Mucosa of descending colon (tissue), 3 donors: ENCODE measurements around the gene TNS2. TPM values are rescaled to one million over a fixed set of nuclear protein-coding genes. Genes with fewer than 3 reads are reported as not detected.
A peak's percentile ranks its signal among the peaks of the same experiment; 100 is the strongest.
"Not testable (repeated sequence)": the region's sequence is repeated elsewhere in the genome, so short reads cannot be mapped to it uniquely, and the experiment has no call there.

Source experiments
- ATAC-seq: fragments of 200-7000 bp; cut with Tn5 transposase; one replicate; pipeline ENCODE4 v1.9.1; 2020; ENCODE audit warnings: mild to moderate bottlenecking, moderate library complexity
- DNase-seq, 3 donors: peaks; one replicate each; pipeline ENCODE4 v3.0.0-alpha.2; 2020
- H3K36me3 ChIP-seq: fragments of 200-600 bp; one replicate; pipeline ENCODE4 v1.8.0; 2021; ENCODE audit warnings: low read depth, mild to moderate bottlenecking
- H3K4me1 ChIP-seq: fragments of 200-600 bp; one replicate; pipeline ENCODE4 v1.8.0; 2021; ENCODE audit warnings: low read depth, mild to moderate bottlenecking
- H3K4me3 ChIP-seq: fragments of 200-600 bp; one replicate; pipeline ENCODE4 v1.8.0; 2021; ENCODE audit warnings: mild to moderate bottlenecking
- H3K9me3 ChIP-seq: fragments of 200-600 bp; one replicate; pipeline ENCODE4 v1.8.0; 2021; ENCODE audit warnings: mild to moderate bottlenecking
- intact Hi-C, 2 donors: fragments of 100-400 bp; cut with DNase I in 1 of 2; cut with micrococcal nuclease in 1 of 2; formaldehyde crosslinking; loops; one replicate each; pipeline versions ENCODE4 v1.11.0 to v1.11.1; 2022; cut with DNase I, micrococcal nuclease
- total RNA-seq, 3 donors: library from RNA; stranded (reverse); fragmentation: NEBNext Ultra II Directional in 2 of 3; extraction: Animal tissue kit (Norgen Biotek cat#: 25700) in 2 of 3; gene quantifications; one replicate each; pipeline versions ENCODE4 v1.2.1 to v1.2.4, GENCODE V29; 2021 to 2023
- TF ChIP-seq, protein P1 (sequence below): fragments of 200-600 bp; IDR thresholded peaks from one replicate; pipeline ENCODE4 v1.8.0; 2022; ENCODE audit warnings: antibody characterized with exemption, mild to moderate bottlenecking
- donor health status: DM: no; HTN: no; CAD: no; lungs with moderate emphysema.
- donor health status: DM: no; HTN: no; CAD: no.
- donor health status: DM: no; HTN: yes; CAD: no.

TNS2 gene
- total RNA-seq, 3 donors from 2014 or later, result 22.6 to 119 (median 51.9) TPM

DNA sequence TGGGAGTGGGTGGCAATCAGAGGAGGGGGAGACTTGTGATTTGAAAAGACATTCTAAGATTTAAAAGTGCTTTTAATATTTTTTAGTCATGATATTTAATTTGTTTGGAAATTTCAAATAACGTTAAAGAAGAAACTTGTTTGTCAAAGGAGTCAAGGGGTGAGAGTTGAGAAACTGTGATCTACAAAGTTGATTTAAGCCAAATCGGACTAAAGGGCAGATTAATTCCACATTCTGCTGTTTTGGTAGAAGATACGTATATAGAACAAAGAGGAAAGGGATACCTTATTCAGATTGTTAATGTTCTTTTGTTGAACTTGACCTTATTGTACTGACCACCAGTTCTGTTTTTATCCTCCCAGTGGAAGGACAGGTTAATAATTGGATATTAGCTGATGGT is 36.9 kb upstream of the TNS2 start:
- TF ChIP-seq, protein P1, sequence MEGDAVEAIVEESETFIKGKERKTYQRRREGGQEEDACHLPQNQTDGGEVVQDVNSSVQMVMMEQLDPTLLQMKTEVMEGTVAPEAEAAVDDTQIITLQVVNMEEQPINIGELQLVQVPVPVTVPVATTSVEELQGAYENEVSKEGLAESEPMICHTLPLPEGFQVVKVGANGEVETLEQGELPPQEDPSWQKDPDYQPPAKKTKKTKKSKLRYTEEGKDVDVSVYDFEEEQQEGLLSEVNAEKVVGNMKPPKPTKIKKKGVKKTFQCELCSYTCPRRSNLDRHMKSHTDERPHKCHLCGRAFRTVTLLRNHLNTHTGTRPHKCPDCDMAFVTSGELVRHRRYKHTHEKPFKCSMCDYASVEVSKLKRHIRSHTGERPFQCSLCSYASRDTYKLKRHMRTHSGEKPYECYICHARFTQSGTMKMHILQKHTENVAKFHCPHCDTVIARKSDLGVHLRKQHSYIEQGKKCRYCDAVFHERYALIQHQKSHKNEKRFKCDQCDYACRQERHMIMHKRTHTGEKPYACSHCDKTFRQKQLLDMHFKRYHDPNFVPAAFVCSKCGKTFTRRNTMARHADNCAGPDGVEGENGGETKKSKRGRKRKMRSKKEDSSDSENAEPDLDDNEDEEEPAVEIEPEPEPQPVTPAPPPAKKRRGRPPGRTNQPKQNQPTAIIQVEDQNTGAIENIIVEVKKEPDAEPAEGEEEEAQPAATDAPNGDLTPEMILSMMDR, result no peak
- no peak for DNase-seq
- intact Hi-C loops, result no loop called here
- no peak for ATAC-seq
- Histone ChIP-seq H3K9me3 (no peaks in the 10 kb centered on the region), H3K4me1 (peaks cover 31% of the 10 kb centered on the region), H3K36me3 (peaks cover 5% of the 10 kb centered on the region), H3K4me3 (no peak overlapping the region)

- no peak overlapping the region for H3K4me3 ChIP-seq
- no peak for ATAC-seq
- TF ChIP-seq, protein P1, result no peak
- H3K4me1 ChIP-seq, result peaks cover 13% of the 10 kb centered on the region
- intact Hi-C loops, result no loop called here
- no peak for DNase-seq
- no peaks in the 10 kb centered on the region for H3K9me3 ChIP-seq
- H3K36me3 ChIP-seq, result peaks cover 6% of the 10 kb centered on the region
Observed at GRCh38 chr12:53014709-53015108, 35.2 kb upstream of the TNS2 start.

GRCh38 chr12:53025250-53025649 is 24.6 kb upstream of the TNS2 start:
- TF ChIP-seq, protein P1, result no peak
- no peaks in the 10 kb centered on the region for H3K9me3 ChIP-seq
- ATAC-seq, result no peak
- no peak for DNase-seq
- intact Hi-C loops, result no loop called here
- H3K4me3 ChIP-seq, result no peak overlapping the region
- no peaks in the 10 kb centered on the region for H3K4me1 ChIP-seq
- peaks cover 20% of the 10 kb centered on the region for H3K36me3 ChIP-seq

DNA sequence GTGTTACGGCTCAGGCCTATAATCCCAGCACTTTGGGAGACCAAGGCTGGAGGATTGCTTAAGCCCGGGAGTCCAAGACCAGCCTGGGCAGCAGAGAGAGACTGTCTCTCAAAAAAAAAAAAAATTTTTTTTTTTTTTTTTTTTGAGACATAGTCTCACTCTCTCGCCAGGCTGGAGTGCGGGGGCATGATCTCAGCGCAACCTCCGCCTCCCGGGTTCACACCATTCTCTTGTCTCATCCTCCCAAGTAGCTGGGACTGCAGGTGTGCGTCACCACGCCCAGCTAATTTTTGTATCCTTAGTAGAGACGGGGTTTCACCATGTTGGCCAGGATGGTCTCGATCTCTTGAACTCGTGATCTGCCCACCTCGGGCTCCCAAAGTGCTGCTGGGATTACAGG is 22.9 kb upstream of the TNS2 start:
- intact Hi-C loops, H3K4me3 ChIP-seq, ATAC-seq: not testable (repeated sequence)

DNA sequence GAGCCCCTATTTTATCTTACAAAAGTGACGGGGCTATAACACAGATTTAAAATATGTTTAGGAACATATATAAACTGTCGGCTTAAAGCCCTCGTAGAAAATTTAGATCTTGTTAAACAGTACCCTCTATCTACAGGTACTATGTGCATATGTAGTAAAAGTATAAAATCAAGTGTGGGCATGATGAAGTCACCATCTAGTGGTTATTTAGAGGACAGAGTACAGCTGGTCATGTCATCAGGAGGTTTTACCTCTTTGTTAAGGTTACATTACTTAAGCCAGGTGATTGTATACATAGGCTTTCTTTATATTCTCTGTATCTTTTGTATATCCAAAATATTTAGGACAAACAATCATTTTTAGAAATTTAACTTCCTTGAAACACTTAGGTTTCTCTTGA is 18.2 kb upstream of the TNS2 start:
- peaks cover 10% of the 10 kb centered on the region for H3K36me3 ChIP-seq
- H3K4me1 ChIP-seq, result no peaks in the 10 kb centered on the region
- TF ChIP-seq, protein P1, result no peak
- no peak for DNase-seq
- H3K4me3 ChIP-seq, result no peak overlapping the region
- H3K9me3 ChIP-seq, result no peaks in the 10 kb centered on the region
- intact Hi-C loops, result no loop called here
- ATAC-seq, result peak; percentile 83

More for the DNA sequence above, 22.9 kb upstream of the TNS2 start:
- not testable (repeated sequence) for H3K9me3 ChIP-seq, DNase-seq, H3K4me1 ChIP-seq
- H3K36me3 ChIP-seq, result peaks cover 23% of the 10 kb centered on the region

- H3K9me3 ChIP-seq, ATAC-seq, intact Hi-C loops, H3K4me1 ChIP-seq, H3K4me3 ChIP-seq, DNase-seq: not testable (repeated sequence)
- H3K36me3 ChIP-seq, result peaks cover 22% of the 10 kb centered on the region
Observed at GRCh38 chr12:53033832-53034231, 16.0 kb upstream of the TNS2 start.

GRCh38 chr12:53034459-53034858 is 15.4 kb upstream of the TNS2 start:
- ATAC-seq, result no peak
- TF ChIP-seq, protein P1, result no peak

More at GRCh38 chr12:53034459-53034858, 15.4 kb upstream of the TNS2 start:
- intact Hi-C loops, result no loop called here
- Histone ChIP-seq H3K4me1 (peaks cover 8% of the 10 kb centered on the region), H3K9me3 (no peaks in the 10 kb centered on the region), H3K4me3 (no peak overlapping the region), H3K36me3 (peaks cover 22% of the 10 kb centered on the region)
- no peak for DNase-seq
